ENCODE measurements around the gene CLDN15.
"Not testable (repeated sequence)": the region's sequence is repeated elsewhere in the genome, so short reads cannot be mapped to it uniquely, and the experiment has no call there.

The CLDN15 gene

DNA sequence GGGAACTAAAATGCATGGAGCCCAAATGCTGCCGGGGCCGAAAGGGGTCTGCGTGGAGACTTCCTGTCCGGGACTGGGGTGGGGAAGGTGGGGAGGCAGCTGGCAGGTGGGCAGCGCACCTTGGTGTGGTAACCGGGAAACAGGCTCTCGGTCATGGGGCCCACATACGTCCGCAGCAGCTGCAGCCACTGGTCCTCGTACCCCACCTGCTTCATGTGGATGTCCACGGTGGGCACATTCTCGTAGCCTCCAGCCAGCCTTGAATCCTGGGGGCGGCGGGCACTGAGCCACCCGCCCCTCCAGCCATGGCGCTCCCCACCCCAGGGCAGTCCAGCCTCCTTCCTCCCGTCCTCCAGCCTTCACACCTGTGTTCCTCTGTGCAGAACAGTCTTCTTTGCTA is 30.1 kb downstream of the CLDN15 start:
- Histone ChIP-seq H3K4me3 (no peak overlapping the region), H3K36me3 (peaks cover 22 to 67% (median 61%) of the 10 kb centered on the region in 3 donors), H3K27ac (no peak overlapping the region), H3K4me1 (no peaks in the 10 kb centered on the region), H3K9me3 (no peaks in the 10 kb centered on the region), H3K27me3 (peaks cover 0 to 12% of the 10 kb centered on the region in 2 donors)
- no peak for TF ChIP-seq CTCF (IDR thresholded peaks at IDR 0.05)
- intact Hi-C loops (cut with DNase I; ENCODE audit: low total_unique reads), result no loop called here
- DNase-seq, result no peak

- intact Hi-C loops (cut with DNase I; ENCODE audit: low total_unique reads), result no loop called here
- no peak overlapping the region for H3K27ac ChIP-seq
- peaks cover 0 to 21% of the 10 kb centered on the region in 2 donors for H3K27me3 ChIP-seq
- H3K4me3 ChIP-seq, result no peak overlapping the region
- no peak for TF ChIP-seq CTCF (IDR thresholded peaks at IDR 0.05)
- peaks cover 0 to 8% (median 7%) of the 10 kb centered on the region in 4 donors for H3K4me1 ChIP-seq
- peaks cover 16 to 59% (median 53%) of the 10 kb centered on the region in 3 donors for H3K36me3 ChIP-seq
- no peaks in the 10 kb centered on the region for H3K9me3 ChIP-seq
- no peak for DNase-seq
These were observed 30.9 kb downstream of the CLDN15 start for GRCh38 chr7:101206665-101207042.

DNA sequence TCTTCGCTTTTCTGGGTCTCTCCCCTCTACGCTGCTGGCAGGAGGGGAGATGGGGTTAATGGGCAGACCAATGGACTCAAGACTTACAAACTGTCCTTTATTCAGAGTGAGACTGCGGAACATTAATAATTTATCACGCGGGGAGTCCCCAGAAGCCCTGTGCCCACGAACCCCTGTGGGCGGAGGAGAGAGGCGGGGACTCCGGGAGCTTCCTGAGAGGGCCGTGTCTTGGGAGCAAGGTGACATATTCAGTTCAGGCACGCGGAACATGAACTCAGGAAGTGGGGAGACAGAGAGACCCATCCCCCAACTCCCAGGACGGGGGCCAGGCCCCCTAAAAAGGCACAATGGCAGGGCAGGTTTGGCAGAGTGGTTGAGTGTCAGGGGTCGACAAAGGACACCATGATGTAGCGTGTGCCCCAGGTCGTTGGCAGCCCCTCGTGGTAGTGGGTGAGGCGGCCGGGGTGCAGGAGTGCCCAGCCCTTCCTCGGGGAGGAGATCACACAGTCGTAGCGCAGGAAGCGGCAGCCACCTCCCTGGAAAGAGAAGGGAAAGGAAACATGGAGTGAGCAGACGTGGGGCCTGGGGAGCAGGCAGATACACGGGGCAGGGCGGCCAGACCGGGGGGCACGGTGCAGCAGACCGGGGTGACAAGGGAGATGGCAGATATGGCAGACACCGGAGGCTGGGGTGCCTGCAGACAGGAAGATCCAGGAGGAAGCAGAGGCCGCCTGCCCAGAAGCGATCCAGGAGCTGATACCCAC is 31.5 kb downstream of the CLDN15 start:
- peaks cover 0 to 26% of the 10 kb centered on the region in 2 donors for H3K27me3 ChIP-seq
- H3K36me3 ChIP-seq, result peaks cover 16 to 54% (median 48%) of the 10 kb centered on the region in 3 donors
- no peaks in the 10 kb centered on the region for H3K9me3 ChIP-seq
- TF ChIP-seq CTCF (IDR thresholded peaks at IDR 0.05), result no peak
- H3K4me3 ChIP-seq, result no peak overlapping the region
- H3K4me1 ChIP-seq, result peaks cover 0 to 11% (median 9%) of the 10 kb centered on the region in 4 donors
- DNase-seq, result no peak
- H3K27ac ChIP-seq, result no peak overlapping the region
- intact Hi-C loops (cut with DNase I; ENCODE audit: low total_unique reads), result no loop called here

GRCh38 chr7:101203740-101204738 is 33.6 kb downstream of the CLDN15 start:
- H3K9me3 ChIP-seq; H3K4me3 ChIP-seq; H3K27ac ChIP-seq; DNase-seq; intact Hi-C loops (cut with DNase I; ENCODE audit: low total_unique reads): not testable (repeated sequence)
- peaks cover 0 to 33% (median 28%) of the 10 kb centered on the region in 3 donors for H3K36me3 ChIP-seq
- peaks cover 0 to 11% (median 9%) of the 10 kb centered on the region in 4 donors for H3K4me1 ChIP-seq
- H3K27me3 ChIP-seq, result peaks cover 0 to 43% of the 10 kb centered on the region in 2 donors

DNA sequence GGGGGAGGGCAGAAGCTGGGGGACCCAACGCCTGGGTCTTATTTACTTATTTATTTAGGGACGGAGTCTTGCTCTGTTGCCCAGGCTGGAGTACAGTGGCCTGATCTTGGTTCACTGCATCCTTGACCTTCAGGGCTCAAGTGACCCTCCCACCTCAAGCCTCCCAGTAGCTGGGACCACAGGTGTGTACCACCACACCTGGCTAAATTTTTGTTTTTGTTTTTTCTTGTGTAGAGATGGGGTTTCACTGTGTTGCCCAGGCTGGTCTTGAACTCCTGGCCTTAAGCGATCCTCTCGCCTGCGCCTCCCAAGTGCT is 35.0 kb downstream of the CLDN15 start:
- no peak overlapping the region for H3K27ac ChIP-seq
- H3K36me3 ChIP-seq, result peaks cover 0 to 18% (median 16%) of the 10 kb centered on the region in 3 donors
- H3K4me1 ChIP-seq, result peaks cover 0 to 11% (median 9%) of the 10 kb centered on the region in 4 donors
- TF ChIP-seq CTCF (IDR thresholded peaks at IDR 0.05), result no peak
- no peak overlapping the region for H3K4me3 ChIP-seq
- peaks cover 0 to 55% of the 10 kb centered on the region in 2 donors for H3K27me3 ChIP-seq
- no peak for DNase-seq
- no peaks in the 10 kb centered on the region for H3K9me3 ChIP-seq
- intact Hi-C loops (cut with DNase I; ENCODE audit: low total_unique reads), result no loop called here

All from tibial artery (tissue), 4 donors.